Activated CD4-positive, alpha-beta T cell treated with anti-CD3 and anti-CD28 coated beads for 48 hours (primary cell): ENCODE results near the gene EDN2.
A peak's percentile ranks its signal among the peaks of the same experiment; 100 is the strongest.

Experiments used
- DNase-seq: peaks from one replicate; pipeline ENCODE4 v3.0.0-alpha.2; 2020

The EDN2 gene

GRCh38 chr1:41435570-41436178 lies 48.8 kb downstream of the EDN2 start:
- no peak for DNase-seq

- no peak for DNase-seq
Observed at GRCh38 chr1:41434748-41435449, 49.6 kb downstream of the EDN2 start.

- DNase-seq = no peak
Observed at GRCh38 chr1:41434306-41434705, 50.2 kb downstream of the EDN2 start.

GRCh38 chr1:41433501-41433900 lies 51.0 kb downstream of the EDN2 start:
- DNase-seq = no peak

GRCh38 chr1:41432481-41433280 lies 51.8 kb downstream of the EDN2 start:
- peak; percentile 91 for DNase-seq

- no peak for DNase-seq
Observed at GRCh38 chr1:41431490-41432350, 52.8 kb downstream of the EDN2 start.

GRCh38 chr1:41430582-41430981 lies 53.9 kb downstream of the EDN2 start:
- DNase-seq = no peak

GRCh38 chr1:41430069-41430468 lies 54.4 kb downstream of the EDN2 start:
- no peak for DNase-seq

- DNase-seq = no peak
Observed at GRCh38 chr1:41429641-41430035, 54.8 kb downstream of the EDN2 start.
